GM12801 (cell line): ENCODE measurements around the gene PIK3R6.

Experiments used
- TF ChIP-seq, protein P1 (sequence below): IDR thresholded peaks from one replicate; pipeline ENCODE4 v1.5.1; 2011; ENCODE audit warnings: control low read depth; ENCODE audit not compliant: insufficient read length; ENCODE audit errors: extremely low read depth

Gene PIK3R6

DNA sequence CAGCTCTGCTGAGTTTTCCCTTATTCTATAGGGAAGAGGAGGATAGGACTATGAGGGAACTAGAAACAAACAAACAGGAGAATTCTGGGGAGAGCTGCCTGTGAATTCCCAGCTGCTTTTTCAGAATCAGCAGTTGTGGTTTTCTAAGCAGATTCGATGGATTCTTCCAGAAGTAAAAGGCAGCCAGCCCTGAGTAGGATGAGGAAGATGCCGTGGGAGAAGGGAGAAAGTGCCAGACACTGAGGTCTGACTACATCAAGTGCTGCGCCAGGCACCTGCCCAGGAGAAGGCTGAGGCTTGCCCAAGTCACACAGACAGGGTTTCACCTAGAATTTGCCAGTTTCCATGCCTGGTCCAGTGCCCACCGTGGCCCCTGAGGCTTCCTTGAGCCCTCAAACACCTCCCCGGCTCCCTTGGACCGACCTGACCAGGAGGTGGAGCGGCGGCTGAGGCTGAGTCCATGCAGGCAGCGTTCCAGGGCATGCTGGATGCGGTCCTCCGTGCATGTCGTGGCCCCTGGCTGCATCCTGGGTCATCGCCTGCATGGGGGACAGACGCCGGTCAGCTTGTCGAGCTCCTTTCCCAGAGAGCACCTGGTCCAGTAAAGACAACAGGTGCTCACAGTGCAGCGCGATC is 43.6 kb upstream of the PIK3R6 start:
- TF ChIP-seq, protein P1, sequence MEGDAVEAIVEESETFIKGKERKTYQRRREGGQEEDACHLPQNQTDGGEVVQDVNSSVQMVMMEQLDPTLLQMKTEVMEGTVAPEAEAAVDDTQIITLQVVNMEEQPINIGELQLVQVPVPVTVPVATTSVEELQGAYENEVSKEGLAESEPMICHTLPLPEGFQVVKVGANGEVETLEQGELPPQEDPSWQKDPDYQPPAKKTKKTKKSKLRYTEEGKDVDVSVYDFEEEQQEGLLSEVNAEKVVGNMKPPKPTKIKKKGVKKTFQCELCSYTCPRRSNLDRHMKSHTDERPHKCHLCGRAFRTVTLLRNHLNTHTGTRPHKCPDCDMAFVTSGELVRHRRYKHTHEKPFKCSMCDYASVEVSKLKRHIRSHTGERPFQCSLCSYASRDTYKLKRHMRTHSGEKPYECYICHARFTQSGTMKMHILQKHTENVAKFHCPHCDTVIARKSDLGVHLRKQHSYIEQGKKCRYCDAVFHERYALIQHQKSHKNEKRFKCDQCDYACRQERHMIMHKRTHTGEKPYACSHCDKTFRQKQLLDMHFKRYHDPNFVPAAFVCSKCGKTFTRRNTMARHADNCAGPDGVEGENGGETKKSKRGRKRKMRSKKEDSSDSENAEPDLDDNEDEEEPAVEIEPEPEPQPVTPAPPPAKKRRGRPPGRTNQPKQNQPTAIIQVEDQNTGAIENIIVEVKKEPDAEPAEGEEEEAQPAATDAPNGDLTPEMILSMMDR, result no peak

DNA sequence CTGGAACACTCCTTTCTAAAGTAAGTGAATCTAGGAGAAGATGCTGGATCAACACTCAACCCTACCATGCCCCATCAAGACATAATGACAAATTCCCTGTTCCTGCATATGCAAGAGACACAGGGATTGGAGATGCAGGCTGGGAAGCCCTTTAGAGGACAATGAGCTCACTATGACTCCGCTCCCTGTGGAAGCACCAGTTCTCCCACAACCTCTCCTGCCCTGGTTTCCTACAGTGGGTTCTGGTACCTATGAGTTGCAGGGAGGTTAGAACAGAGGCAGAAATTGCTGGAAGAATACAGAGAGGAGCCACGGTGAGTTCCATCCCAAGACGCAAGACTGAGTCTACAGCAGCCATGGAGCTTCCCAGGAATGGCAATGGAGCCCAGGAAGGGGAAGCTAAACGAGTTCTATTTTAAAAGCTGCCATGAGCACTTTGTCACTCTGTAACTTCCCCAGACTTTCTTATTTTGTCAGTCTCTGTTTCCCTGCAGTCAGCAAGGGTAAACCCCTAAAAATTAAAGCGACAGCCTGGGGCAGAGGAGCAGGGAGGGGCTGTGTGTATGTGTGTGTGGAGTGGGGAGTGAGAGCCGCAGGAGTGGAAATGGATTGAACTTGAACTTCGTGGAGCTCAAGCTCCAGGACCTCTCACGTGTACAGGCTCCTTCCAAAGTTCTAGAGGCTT is 42.3 kb upstream of the PIK3R6 start:
- TF ChIP-seq, protein P1, result no peak

DNA sequence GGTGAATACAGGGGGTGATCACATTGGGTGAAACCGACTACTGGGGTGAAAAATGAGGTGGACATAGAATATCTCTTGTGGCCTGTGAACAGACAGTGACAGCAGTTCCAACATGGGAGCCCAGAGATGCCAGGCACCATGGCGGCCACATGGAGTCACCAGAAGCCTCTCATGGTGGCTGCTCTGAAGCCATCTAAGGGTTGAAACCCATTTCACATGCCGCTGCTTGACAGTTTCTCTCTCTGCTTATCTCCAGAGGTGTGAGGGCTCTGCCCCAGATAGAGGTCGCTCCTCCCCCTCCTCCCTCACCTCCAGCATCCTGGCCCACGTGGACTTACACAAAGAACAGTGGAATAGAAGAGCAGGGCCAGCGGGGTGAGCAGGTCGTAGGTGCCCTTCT is 37.9 kb upstream of the PIK3R6 start:
- TF ChIP-seq, protein P1, result no peak

DNA sequence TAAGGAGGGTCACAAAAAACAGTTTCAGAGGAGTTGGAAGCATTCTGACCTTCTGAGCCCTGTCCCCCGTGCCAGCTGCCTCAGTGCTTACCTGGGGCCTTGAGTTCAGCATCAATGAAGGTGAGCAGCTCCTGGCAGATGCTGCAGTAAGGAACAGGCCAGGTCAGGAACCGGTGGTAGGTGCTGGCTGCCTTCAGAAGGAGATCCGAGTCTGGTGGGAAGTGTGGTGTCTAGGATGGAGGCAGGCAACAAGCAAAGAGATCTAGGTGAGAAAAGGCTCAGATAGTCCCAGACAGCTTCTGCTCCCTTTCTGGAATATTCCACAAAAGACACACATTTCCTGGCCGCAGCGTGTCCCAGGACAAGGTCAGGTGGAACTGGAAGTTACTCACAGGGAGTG is 37.2 kb upstream of the PIK3R6 start:
- TF ChIP-seq, protein P1, result no peak

DNA sequence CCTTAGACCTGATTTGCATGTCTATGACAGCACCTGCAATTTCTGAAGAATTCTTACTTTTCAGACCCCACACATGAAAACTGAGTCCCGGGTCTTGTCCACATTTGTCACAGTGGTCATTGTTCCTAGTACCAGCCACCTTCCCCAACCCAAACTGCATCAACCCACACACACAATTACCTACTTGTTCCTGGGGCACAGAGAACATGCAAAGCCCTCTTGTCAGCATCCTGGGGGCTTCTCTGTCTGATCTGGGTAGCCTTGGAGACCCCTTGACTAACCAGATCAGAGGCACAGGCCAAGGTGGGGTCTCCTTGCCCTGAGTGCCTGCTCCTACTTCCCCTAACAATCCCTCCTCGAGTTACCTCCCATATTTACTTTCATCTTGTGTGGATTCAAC is 36.7 kb upstream of the PIK3R6 start:
- TF ChIP-seq, protein P1, result no peak

DNA sequence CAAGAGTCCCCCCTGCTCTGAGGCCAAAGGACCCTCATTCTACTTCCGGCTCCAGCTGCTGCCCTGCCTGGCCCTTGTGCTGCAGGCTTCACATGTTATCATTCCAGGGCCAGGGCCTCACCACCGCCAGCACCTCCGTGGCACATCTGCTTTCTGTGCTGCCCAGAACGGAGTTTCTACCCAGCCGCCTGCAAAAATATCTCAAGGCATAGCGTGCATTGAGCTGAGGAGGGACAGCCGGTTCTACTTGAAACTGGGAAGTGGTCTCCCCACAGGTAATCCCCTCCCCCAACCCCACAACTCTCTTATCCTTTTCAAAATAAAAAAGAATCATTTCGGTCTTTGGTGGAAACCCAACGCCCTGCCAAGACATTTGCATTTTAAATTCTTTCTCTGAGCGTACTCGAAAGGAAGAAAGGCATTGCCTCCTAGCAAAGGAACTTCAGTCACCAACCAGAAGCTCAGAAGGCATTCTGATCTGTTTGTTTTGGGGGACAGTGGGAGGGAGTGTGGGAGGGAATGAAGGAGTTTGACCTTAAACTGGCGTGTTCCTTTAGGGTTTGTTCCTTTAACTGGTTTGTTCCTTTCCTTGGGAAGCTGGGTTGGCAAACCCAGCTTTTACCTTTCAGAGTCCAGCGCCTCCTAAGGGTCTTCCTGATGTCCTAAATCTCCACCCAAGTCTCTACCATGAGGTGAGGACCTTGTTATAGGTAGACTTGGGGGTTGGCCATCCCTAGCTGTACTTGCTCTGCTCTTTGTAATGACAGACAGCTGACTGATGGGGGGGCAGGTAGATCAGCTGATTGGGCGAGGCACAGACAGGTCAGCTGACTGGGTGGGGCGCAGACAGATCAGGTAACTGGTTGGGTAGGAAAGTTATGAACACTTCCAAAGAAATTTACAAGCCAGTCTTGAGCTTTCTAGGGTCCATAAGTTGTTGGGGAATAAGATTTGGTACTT is 33.4 kb upstream of the PIK3R6 start:
- TF ChIP-seq, protein P1, result no peak

- TF ChIP-seq, protein P1, result no peak
These were observed 32.7 kb upstream of the PIK3R6 start for GRCh38 chr17:8900207-8900606.
